SK-N-MC (cell line): ENCODE data around the gene GNPTAB.

Source experiments
- EZH2 ChIP-seq: fragments of 200-600 bp; sonication (generic); IDR thresholded peaks from one replicate; pipeline ENCODE4 v1.6.1; 2017; ENCODE audit warnings: antibody characterized with exemption
- POLR2AphosphoS5 ChIP-seq: IDR thresholded peaks from 2 replicates; pipeline ENCODE4 v1.6.1; 2012; ENCODE audit warnings: mild to moderate bottlenecking, low read depth, low read length, borderline replicate concordance

DNA sequence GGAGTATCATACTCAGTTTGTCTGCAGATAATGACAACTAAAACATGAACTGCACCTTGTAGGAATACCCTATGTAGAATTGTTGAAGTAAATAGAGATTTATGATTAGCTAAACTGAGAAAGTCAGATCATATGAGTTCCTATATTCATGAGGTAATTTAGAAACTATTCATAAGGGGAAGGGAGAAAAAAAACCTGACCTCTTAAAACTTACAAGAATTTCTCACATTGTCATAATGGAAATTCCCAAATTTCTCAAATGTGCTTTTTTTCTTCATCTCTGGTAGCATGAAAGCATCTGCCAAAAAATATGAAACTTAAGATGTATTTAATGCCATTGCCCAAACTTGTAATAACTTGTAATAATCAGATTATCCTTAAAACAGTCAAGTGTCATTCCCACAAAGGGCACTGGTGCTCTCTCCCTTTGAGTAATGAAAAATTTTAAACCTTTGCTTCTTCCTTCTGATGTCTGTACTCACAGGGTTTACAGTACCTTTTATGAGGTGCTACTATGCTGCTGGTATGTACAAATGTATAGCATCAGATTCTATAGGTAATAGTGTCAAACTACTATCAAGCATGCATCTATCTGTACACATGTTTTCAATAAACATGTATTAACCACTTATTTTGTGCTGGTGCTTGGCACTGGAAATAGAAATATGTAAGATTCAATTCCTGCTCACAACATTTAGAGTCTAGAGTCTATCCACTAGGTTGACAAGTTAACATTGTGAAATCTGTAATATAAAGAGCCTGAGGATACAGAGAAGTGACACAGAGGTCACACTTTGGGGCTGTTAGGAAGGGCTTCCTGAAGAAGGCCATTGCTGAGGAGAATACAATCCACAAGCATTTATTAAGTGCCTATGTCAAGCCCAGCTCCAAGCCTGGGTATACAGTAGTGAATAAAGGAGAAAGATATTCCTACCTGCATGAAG, 29.2 kb upstream of the GNPTAB start:
- TF ChIP-seq POLR2AphosphoS5 (no peak), EZH2 (no peak)
